SK-N-SH treated with all-trans-retinoic acid at 6 μM for 48 hours (cell line): ENCODE measurements around the gene MCM9.

Experiments used
- OSR1 ChIP-seq: fragments of 250-450 bp; sonication (Bioruptor Pico); IDR thresholded peaks from 2 replicates; pipeline ENCODE4 v1.8.0; 2022; ENCODE audit warnings: moderate library complexity, mild to moderate bottlenecking, inconsistent platforms
- ZNF70 ChIP-seq: fragments of 450-650 bp; formaldehyde crosslinking; IDR thresholded peaks from 2 replicates; pipeline ENCODE4 v1.5.0; 2020; ENCODE audit warnings: mild to moderate bottlenecking, moderate library complexity
- ZNF8 ChIP-seq: fragments of 450-650 bp; formaldehyde crosslinking; IDR thresholded peaks from 2 replicates; pipeline ENCODE4 v1.5.0; 2020; ENCODE audit warnings: mild to moderate bottlenecking, moderate library complexity
- TF ChIP-seq, protein P1 (sequence below): fragments of 250-450 bp; sonication (Bioruptor Pico); IDR thresholded peaks from 2 replicates; pipeline ENCODE4 v1.5.1; 2020; ENCODE audit warnings: low read depth, mild to moderate bottlenecking, moderate library complexity

DNA sequence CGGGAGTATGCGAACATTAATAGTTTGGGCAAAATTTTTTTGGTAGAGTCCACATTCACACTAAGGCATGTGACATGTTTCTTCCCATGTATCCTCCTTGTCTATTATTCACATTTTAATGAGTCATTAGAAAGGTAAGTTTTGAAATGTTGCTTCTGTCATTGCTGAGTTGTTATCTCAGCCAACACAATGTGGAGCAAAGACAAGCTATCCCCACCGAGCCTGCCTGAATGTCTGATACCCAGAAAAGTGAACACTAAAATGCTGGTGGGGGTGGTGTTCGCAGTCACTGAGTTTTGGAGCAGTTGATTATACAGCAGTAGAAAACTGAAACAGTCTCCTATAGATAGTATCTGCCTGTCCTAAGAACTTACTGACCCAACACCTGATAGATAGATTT is 109.3 kb downstream of the MCM9 start:
- no peak for TF ChIP-seq ZNF8
- no peak for TF ChIP-seq OSR1 (CRISPR knock-in tag)
- TF ChIP-seq ZNF70 (CRISPR knock-in tag) = no peak
- TF ChIP-seq, protein P1, sequence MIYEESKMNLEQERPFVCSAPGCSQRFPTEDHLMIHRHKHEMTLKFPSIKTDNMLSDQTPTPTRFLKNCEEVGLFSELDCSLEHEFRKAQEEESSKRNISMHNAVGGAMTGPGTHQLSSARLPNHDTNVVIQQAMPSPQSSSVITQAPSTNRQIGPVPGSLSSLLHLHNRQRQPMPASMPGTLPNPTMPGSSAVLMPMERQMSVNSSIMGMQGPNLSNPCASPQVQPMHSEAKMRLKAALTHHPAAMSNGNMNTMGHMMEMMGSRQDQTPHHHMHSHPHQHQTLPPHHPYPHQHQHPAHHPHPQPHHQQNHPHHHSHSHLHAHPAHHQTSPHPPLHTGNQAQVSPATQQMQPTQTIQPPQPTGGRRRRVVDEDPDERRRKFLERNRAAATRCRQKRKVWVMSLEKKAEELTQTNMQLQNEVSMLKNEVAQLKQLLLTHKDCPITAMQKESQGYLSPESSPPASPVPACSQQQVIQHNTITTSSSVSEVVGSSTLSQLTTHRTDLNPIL (CRISPR knock-in tag) = no peak
